Stimulated activated CD8-positive, alpha-beta memory T cell treated with anti-CD3 and anti-CD28 coated beads, Interleukin-15, amount 100 ng/mL, for 48 hours (primary cell): ENCODE data around the gene UGT1A4.
"Not testable (repeated sequence)": the region's sequence is repeated elsewhere in the genome, so short reads cannot be mapped to it uniquely, and the experiment has no call there.

Experiments
- DNase-seq, 2 donors: peaks; one replicate each; pipeline ENCODE4 v3.0.0-alpha.2; 2020; ENCODE audit warnings: low read depth in 2 of 2

The UGT1A4 gene

DNA sequence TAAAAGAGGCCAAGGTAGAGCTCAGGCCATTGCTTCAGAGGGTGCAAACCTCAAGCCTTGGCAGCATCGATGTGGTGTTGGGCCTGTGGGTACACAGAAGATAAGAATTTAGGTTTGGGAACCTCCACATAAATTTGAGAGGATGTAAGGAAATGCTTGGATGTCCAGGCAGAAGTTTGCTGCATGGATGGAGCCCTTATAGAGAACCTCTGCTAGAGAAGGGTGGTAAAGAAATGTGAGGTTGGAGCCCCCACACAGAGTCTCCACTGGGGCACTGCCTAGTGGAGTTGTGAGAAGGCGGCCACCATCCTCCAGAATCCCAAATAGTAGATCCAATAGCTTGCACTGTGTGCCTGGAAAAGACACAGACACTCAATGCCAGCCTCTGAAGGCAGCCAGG, 32.2 kb downstream of the UGT1A4 start:
- DNase-seq: not testable (repeated sequence)

- DNase-seq: not testable (repeated sequence)
Observed at GRCh38 chr2:233751212-233752009, 32.9 kb downstream of the UGT1A4 start.

DNA sequence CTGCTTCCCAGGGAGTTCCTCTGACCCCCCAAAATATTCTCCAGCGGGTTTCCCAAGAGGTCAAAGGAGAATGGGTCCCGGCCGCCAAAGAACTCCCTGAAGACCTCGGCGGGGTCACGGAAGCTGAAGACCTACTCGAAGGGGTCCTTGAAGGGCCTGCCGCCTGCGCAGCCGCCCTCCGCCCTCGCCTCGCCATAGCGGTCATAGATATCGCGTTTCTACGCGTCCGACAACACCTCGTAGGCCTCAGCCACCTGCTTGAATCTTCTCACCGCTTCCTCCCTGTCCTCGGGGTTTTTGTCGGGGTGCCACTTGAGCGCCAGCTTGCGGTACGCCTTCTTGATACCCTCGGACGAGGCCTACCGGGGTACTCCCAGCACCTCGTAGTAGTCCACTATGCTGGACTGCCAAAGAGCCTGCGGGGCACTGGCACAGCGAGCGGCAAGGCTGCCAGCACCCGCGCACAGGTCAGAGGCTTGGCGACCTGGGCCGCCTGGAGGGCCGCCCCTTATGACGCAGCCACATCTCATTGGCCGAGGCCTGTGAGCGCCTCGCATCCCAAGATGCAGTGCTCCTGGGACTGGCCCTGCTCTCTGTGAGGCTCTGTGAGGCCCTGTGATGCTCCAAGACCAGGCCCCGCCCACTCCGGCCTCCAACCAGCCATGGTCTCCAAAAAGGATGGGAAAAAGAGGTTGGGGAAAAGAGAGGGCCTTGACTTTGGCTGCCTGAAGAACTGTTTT, 36.5 kb downstream of the UGT1A4 start:
- DNase-seq: no peak

DNA sequence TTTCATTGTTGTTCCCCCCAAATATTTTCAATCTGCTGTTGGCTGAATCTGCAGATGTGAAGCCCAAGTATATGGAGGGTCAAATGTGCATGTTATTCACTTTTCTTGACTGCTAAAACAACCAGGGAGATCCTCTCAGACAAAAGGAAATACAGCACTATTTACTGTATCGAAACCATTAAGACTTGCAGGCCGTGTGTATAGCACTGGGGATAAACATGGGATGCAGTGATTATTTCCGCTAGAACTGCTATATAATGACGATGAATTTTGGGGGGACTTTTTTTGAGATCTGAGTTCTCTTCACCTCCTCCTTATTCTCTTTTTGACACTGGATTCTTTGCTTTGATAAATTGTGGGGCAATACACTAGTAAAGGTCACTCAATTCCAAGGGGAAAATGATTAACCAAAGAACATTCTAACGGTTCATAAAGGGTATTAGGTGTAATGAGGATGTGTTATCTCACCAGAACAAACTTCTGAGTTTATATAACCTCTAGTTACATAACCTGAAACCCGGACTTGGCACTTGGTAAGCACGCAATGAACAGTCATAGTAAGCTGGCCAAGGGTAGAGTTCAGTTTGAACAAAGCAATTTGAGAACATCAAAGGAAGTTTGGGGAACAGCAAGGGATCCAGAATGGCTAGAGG, 38.0 kb downstream of the UGT1A4 start:
- no peak for DNase-seq

DNA sequence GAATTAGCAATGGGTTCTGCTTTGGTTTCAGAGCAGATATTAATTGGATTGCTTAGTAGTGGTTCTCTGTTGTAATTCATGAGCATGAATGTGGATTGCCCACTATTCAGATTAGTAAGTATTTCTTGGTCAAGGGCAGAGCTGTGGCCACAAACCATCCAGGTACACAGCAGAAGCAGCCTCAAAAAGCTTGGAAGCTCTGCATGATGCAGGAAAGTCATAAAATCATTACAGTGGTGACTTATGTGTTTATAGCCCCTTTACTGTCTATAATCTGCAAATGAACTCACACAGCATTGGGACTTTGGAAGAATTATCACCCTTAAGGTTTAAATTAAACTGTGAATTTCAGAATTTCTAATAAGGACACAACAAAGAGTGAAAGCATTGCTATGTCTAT, 39.6 kb downstream of the UGT1A4 start:
- DNase-seq: no peak

- DNase-seq: no peak
Observed at GRCh38 chr2:233758849-233759248, 40.3 kb downstream of the UGT1A4 start.

DNA sequence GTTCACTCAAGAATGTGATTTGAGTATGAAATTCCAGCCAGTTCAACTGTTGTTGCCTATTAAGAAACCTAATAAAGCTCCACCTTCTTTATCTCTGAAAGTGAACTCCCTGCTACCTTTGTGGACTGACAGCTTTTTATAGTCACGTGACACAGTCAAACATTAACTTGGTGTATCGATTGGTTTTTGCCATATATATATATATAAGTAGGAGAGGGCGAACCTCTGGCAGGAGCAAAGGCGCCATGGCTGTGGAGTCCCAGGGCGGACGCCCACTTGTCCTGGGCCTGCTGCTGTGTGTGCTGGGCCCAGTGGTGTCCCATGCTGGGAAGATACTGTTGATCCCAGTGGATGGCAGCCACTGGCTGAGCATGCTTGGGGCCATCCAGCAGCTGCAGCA, 41.5 kb downstream of the UGT1A4 start, which contains the start of gene UGT1A1:
Gene UGT1A1 (plus strand): TSS at position 228 of the 400 bp plus-strand sequence. CDS start 18 bp downstream, at position 246.
- DNase-seq: no peak

GRCh38 chr2:233761040-233761769, 42.7 kb downstream of the UGT1A4 start:
- DNase-seq: no peak

DNA sequence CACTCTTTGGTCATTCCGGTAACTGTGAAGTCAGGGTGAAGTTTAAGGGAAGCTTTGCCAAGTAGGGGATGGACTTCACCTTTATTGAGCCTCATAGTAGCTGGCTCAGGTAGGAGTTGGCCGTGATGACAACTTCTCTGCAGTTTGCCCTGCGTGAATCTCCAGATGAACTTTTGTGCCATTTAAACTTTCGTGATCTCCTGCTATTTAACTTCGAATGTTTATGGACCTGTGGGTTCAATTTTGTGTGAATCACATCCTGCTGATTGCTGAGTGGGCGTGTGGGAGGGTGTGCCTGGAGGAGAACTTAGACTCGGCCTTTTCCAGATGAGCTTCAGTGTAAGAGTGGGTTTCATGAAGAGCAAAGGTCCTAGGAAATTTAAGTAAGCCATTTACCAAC, 45.7 kb downstream of the UGT1A4 start:
- no peak for DNase-seq

DNA sequence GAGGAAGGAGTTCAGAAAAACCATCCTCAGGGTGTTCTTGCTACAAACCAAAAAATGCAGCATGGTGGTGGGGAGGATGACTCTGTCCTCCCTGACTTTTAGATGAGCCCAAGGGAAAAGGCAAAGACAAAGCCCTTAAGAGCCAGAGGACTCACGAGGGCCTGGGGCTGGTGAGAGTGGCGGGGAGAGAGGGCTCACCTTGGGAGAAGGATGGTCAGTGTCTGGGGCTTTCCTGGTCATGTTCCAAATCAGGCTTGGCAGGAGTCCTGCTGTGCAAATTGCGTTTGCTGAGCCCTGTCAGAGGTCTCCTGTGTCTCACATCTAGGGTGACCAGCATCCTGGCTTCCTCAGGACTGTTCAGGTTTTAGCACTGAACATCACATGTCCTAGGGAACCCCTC, 46.2 kb downstream of the UGT1A4 start:
- DNase-seq: no peak

- no peak for DNase-seq
Observed at GRCh38 chr2:233766416-233766815, 47.9 kb downstream of the UGT1A4 start.

DNA sequence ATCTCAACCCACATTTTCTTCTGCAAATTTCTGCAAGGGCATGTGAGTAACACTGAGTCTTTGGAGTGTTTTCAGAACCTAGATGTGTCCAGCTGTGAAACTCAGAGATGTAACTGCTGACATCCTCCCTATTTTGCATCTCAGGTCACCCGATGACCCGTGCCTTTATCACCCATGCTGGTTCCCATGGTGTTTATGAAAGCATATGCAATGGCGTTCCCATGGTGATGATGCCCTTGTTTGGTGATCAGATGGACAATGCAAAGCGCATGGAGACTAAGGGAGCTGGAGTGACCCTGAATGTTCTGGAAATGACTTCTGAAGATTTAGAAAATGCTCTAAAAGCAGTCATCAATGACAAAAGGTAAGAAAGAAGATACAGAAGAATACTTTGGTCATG, 49.5 kb downstream of the UGT1A4 start:
- no peak for DNase-seq

DNA sequence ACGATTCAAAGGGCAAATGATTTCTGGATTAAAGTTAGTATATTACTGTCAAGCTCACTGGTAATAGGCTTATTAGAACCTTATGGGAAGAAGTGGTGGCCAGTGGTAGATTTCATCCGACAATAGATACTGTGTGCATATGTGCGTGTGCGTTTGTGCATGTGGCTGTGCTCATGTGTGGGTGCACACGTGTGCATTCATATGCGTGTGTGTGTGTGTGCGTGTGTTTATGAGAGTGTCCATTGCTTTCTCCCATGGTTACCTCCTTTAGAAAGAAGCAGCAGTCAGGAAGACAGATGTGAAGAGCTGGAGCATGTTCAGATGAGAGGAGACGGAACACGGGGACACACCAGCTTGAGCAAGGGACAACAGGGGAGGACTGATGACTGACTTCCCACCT, 50.7 kb downstream of the UGT1A4 start:
- no peak for DNase-seq

GRCh38 chr2:233772153-233772552, 53.6 kb downstream of the UGT1A4 start:
- DNase-seq: no peak

GRCh38 chr2:233772583-233772982, 54.0 kb downstream of the UGT1A4 start:
- no peak for DNase-seq

DNA sequence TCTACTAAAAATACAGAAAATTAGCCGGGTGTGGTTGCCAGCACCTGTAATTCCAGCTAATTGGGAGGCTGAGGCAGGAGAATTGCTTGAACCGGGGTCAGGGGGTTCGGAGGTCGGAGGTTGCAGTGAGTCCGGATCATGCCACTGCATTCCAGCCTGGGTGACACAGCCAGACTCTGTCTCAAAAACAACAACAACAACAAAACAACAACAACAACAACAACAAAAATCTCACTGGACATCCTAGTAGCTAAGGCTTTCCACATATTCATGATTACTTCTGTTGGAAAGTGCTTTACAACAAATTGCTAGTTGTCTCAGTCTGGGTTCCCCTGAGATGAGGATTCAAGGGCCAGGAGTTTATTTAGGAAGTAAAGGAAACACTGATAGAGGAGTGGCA, 55.3 kb downstream of the UGT1A4 start:
- no peak for DNase-seq

DNA sequence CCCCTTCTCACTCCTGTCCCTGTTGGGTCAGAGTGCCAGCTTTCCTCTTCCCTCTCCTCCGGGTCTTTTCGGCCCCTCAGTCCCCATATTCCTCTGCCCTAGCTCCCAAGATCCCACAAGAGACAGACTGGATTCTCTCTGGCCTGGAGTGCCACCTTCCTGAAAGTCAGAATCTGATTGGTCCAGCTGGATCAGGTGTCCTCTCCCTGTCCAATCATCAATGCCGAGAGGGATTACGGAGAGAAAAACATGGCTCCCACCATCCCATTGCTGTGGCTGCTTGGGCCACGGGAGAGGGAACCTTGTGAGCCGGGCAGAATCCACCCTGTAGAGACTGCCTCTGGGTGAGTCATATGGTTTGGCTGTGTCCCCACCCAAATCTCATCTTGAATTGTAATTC, 56.9 kb downstream of the UGT1A4 start:
- DNase-seq: no peak

DNA sequence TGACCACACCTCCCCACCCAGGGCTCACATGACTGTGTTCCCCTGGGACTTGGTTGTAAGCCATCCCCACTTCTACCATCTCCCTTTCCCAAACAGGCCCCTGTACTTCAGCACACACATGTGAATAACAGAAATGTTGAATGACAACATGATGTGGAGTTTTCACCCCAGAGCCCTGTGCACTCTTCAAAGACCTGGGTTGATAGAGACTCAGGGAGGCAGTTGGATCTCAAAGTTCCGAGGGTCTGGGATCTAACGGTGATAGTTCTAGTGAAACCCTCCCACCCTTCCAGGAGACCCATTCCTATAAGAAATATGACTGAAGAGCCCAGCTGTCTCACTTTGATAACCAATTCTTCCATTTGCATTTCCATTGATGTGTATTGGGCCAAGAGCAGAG, 59.5 kb downstream of the UGT1A4 start, which contains the start of gene MROH2A:
Gene MROH2A (plus strand): TSS at position 301 of the 400 bp plus-strand sequence. CDS start 1,029 bp downstream, outside the sequence.
- DNase-seq: no peak

DNA sequence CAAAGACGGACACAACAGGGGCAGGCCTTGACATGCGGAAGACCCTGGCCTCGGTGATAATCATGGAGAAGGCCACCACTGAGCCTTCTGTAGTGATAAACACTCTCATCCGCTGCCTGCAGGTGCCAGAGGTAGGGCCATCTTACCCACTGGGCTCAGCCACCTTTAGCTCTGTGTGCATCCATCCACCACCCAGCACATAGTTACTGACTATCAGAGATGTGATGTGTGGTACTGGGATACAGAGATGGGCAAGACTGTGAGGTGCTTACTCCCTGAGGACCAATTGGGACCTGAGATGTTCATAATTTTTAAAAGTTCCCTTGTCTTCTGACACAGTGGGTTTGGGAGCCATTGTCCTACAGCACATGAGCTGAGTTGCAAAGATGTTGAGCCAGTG, 61.2 kb downstream of the UGT1A4 start:
- no peak for DNase-seq

- DNase-seq: no peak
Observed at GRCh38 chr2:233780771-233781170, 62.2 kb downstream of the UGT1A4 start.

GRCh38 chr2:233789554-233789953, 71.0 kb downstream of the UGT1A4 start:
- no peak for DNase-seq
